GM13977 (cell line): ENCODE results near the gene UBE2U.
"Not testable (repeated sequence)": the region's sequence is repeated elsewhere in the genome, so short reads cannot be mapped to it uniquely, and the experiment has no call there.

Experiments
- DNase-seq: peaks from one replicate; pipeline ENCODE4 v3.0.0; 2012; ENCODE audit warnings: low spot score
- in situ Hi-C: fragments of 300-500 bp; cut with MboI; formaldehyde crosslinking; loops from one replicate; pipeline ENCODE4 v1.12.0; 2022; ENCODE audit warnings: low sequenced_read_pairs, low pct_unique_long_range_greater_than_20kb, mixed read lengths, inconsistent platforms; ENCODE audit not compliant: unreplicated experiment
- TF ChIP-seq, protein P1 (sequence below): IDR thresholded peaks from 2 replicates; pipeline ENCODE4 v1.5.1; 2012; ENCODE audit warnings: mild to moderate bottlenecking, control low read depth; ENCODE audit not compliant: insufficient read depth; ENCODE audit errors: extremely low read depth, missing control alignments

The UBE2U gene

DNA sequence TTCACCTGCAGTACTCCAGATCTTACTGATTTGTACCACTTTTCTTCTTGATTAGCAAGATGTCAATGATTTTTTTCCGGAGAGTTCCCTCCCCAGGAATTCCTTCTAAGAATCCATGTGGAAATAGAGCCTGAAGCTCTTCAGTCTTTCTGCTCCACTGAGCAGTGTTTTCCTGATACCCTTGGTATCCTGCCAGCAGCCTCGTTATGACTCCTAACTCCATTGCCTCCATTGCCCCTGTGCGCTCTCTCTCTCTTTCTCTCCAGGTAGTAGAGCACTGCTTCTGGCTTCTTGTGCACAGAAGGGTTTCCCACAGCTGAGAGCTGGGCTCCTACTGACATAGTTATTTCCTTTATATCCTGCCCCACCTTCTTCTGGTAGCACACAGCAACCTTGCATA is 12.2 kb downstream of the UBE2U start:
- in situ Hi-C loops, result no loop called here

DNA sequence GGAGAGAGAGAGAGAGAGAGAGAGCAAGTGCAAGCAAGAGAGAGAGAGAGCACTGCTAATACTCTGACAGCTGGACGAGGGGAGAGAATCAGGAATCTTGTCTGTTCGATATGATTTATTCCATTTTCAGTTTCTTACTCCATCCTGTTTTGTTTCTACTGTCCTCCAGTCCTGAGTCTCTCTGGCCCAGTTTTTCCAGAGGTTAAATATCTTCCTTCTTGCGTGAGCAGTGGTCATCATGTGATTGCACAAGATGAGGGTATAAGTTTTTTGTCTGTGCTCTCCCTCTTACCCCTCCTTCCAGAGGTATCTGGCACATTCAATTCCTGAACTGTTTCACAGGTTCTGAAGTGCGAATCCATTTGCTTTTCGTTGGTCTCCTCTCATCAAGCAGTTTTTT is 16.8 kb downstream of the UBE2U start:
- no peak for DNase-seq
- in situ Hi-C loops, result no loop called here
- TF ChIP-seq, protein P1, sequence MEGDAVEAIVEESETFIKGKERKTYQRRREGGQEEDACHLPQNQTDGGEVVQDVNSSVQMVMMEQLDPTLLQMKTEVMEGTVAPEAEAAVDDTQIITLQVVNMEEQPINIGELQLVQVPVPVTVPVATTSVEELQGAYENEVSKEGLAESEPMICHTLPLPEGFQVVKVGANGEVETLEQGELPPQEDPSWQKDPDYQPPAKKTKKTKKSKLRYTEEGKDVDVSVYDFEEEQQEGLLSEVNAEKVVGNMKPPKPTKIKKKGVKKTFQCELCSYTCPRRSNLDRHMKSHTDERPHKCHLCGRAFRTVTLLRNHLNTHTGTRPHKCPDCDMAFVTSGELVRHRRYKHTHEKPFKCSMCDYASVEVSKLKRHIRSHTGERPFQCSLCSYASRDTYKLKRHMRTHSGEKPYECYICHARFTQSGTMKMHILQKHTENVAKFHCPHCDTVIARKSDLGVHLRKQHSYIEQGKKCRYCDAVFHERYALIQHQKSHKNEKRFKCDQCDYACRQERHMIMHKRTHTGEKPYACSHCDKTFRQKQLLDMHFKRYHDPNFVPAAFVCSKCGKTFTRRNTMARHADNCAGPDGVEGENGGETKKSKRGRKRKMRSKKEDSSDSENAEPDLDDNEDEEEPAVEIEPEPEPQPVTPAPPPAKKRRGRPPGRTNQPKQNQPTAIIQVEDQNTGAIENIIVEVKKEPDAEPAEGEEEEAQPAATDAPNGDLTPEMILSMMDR, result no peak

More for the DNA sequence above, 12.2 kb downstream of the UBE2U start:
- no peak for DNase-seq
- TF ChIP-seq, protein P1, result no peak

DNA sequence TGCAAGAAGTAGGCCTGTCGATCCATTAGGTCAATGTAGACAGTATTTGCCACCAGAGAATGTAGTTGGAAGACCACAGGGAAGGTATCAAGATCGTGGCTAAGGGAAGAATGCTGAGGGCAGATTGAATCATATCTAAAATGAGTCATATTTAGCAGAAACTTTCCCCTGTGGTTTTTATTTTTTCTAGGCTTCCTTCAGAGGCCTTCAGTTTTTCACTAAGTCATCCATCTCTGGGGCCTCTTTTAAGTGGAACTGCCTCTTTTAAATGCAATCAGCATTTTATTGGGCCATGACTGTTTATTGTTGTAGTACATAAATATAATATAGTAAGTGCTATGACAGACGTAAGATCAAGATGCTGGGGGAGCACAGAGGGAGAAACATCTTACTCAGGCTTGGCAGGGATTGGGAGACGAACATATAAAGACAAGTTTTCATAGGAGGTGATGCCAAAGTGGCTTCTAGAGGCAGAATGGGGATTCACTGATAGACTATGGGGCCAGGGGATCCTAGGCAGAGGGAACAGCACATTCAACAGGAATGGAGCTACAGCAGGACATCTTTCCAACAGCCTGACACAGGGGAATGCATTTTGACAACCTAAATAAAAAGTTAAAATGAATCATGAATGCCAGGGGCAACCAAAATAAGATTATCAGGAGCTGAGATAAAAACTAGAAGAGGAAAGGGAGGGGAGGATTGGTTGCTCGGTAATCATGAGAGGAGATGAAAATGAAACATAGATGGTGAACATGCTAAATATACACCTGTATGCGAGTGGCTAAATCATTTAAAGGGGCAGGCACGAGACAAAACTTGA is 20.1 kb downstream of the UBE2U start:
- in situ Hi-C loops, result no loop called here
- TF ChIP-seq, protein P1, result no peak
- DNase-seq, result peak; percentile 40

DNA sequence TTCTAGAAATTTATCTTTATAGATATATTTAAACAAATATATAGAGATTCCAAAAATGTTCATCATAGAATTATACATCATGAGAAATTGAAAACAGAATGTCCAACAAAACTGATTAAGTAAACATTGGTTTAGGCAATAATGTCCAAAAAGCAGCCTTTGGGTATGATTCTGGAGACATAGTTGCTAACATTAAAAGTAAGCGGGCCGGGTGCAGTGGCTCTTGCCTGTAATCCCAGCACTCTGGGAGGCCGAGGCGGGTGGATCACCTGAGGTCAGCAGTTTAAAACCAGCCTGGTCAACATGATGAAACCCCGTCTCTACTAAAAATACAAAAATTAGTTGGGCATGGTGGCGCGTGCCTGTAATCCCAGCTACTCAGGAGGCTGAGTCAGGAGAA is 20.8 kb downstream of the UBE2U start:
- DNase-seq, in situ Hi-C loops: not testable (repeated sequence)

DNA sequence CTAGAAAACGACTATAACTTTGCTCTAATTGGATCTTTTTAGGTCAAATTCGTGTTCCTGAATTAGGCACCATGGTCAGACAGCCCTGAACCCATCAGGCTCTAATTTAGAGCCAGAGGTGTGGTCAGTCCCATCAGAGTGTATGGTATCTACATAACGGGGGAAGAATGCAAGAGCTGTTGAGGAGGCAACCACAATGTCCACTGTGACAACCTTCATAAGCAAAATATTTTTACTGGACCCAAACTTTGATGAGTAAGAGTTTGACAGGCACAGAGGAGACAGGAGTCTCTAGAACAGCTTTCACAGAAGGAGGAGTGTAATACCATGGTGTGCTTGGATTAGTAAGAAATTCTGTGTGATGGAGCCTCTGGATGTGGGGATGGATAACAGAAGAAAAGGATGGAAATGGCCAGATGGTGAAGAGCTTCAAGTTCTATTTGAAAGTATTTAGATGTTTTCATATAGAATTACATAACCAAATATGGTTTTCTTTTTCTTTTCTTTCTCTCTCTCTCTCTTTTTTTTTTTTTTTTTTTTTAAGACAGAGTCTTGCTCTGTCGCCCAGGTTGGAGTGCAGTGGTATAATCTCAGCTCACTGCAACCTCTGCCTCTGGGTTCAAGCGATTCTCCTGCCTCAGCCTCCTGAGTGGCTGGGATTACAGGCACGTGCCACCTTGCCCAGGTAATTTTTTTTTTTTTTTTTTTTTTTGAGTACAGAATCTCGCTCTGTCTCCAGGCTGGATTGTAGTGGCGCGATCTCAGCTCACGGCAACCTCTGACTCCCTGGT is 24.9 kb downstream of the UBE2U start:
- TF ChIP-seq, protein P1, result no peak
- in situ Hi-C loops, result loop anchor here (25.0 kb wide), 1 partner anchor 616 kb away; no protein-coding TSS in a partner anchor
- DNase-seq, result no peak

DNA sequence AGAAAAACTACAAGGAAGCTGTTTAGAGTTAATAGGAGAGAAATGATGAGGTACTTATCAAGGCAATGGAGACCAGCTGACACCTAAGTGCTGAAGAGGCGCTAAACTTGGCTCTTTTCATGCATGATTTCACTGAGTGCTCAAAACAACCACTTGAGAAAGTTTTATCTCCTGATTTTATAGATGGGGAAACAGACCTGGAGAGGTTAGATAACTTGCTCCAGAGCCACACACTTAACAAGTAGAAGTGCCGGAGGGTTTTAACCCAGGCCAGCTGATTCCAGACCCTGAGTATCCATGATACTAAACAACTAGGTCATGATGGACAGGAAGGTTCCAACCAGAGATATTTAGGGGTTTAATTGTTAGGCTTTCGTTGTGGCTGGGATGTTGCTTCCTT is 25.9 kb downstream of the UBE2U start:
- DNase-seq, result no peak
- TF ChIP-seq, protein P1, result no peak
- in situ Hi-C loops, result loop anchor here (25.0 kb wide), 1 partner anchor 617 kb away; no protein-coding TSS in a partner anchor

DNA sequence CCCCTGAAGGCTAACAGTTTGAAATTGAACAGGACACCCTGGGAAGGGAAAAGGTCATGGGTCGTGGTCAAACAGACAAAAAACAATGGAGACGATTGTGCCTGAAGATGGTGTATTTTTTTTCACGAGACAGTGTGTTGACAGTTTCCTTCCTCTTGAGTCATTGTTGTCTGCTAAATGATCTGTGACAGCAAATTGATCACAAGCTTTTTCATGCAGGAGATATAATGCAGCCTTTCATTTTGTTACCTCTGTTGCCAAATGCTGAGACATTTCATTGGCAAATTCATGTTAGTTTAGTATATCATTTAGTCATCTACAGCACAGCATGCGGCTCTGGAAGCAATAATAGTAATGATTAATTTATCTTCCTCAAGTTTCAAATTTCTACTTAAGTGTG is 27.7 kb downstream of the UBE2U start:
- no peak for DNase-seq
- TF ChIP-seq, protein P1, result no peak
- in situ Hi-C loops, result loop anchor here (25.0 kb wide), 1 partner anchor 619 kb away; no protein-coding TSS in a partner anchor
